EL (cell line): ENCODE data around the gene PITPNB.

Experiments
- DNase-seq: peaks from one replicate; pipeline ENCODE4 v3.0.0-alpha.2; 2016

PITPNB gene

GRCh38 chr22:27919222-27919941 is at the start of gene PITPNB:
Gene PITPNB, minus strand, starts transcription at chr22:27919256. Its CDS starts 65 bp downstream, at chr22:27919191.
- peak; percentile 98 for DNase-seq

GRCh38 chr22:27966168-27967064 is 47.4 kb upstream of the PITPNB start:
- DNase-seq: no peak

GRCh38 chr22:27962268-27963044 is 43.4 kb upstream of the PITPNB start:
- DNase-seq: peak; percentile 30

- no peak for DNase-seq
Measured at GRCh38 chr22:27961680-27962079, 42.6 kb upstream of the PITPNB start.

GRCh38 chr22:27961182-27961581 is 42.1 kb upstream of the PITPNB start:
- DNase-seq: no peak

GRCh38 chr22:27959335-27960090 is 40.5 kb upstream of the PITPNB start:
- DNase-seq: no peak

- DNase-seq: no peak
Measured at GRCh38 chr22:27952779-27953178, 33.7 kb upstream of the PITPNB start.

GRCh38 chr22:27952091-27952490 is 33.0 kb upstream of the PITPNB start:
- peak; percentile 68 for DNase-seq

- no peak for DNase-seq
Measured at GRCh38 chr22:27949421-27949820, 30.4 kb upstream of the PITPNB start.

GRCh38 chr22:27948569-27948968 is 29.5 kb upstream of the PITPNB start:
- DNase-seq: no peak

GRCh38 chr22:27947448-27947847 is 28.4 kb upstream of the PITPNB start:
- no peak for DNase-seq

GRCh38 chr22:27941143-27941542 is 22.1 kb upstream of the PITPNB start:
- no peak for DNase-seq

- no peak for DNase-seq
Measured at GRCh38 chr22:27937453-27937852, 18.4 kb upstream of the PITPNB start.

GRCh38 chr22:27935897-27936296 is 16.8 kb upstream of the PITPNB start:
- no peak for DNase-seq

GRCh38 chr22:27934069-27934468 is 15.0 kb upstream of the PITPNB start:
- DNase-seq: no peak

GRCh38 chr22:27933186-27933983 is 14.3 kb upstream of the PITPNB start:
- DNase-seq: no peak

GRCh38 chr22:27930331-27931060 is 11.4 kb upstream of the PITPNB start:
- DNase-seq: no peak

GRCh38 chr22:27927608-27928007 is 8.6 kb upstream of the PITPNB start:
- no peak for DNase-seq

GRCh38 chr22:27925331-27925730 is 6.3 kb upstream of the PITPNB start:
- DNase-seq: no peak

GRCh38 chr22:27919942-27920755 is 1.1 kb upstream of the PITPNB start:
- DNase-seq: peak; percentile 82
